ENCODE results near the gene TEX22.

GRCh38 chr14:105384605-105385321 is 13.6 kb upstream of the TEX22 start:
- no peak for TF ChIP-seq CTCF (IDR thresholded peaks at IDR 0.05)
- no peak for TF ChIP-seq POLR2A (IDR thresholded peaks at IDR 0.05)
